ENCODE results near the gene VWA3B.

DNA sequence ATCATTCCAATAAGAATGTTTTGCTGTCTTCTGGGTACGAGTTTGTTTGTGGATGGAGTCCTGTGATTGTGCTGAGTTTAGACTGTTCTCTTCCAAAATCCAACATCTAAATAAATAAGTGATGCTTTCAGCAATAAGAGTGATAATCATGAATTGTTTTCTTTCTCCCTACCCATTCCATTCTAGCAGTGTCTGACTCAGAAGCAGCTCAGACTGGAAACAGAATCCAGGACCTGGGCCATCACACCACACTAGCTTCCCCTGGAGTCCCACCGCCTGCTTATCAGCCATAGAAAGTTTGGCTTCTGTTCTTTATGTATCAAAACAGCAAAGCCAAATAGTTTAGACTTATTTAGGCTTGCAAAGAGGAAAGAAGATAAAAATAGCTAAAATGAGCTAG is 182.9 kb downstream of the VWA3B start:
- TF ChIP-seq, protein P1, sequence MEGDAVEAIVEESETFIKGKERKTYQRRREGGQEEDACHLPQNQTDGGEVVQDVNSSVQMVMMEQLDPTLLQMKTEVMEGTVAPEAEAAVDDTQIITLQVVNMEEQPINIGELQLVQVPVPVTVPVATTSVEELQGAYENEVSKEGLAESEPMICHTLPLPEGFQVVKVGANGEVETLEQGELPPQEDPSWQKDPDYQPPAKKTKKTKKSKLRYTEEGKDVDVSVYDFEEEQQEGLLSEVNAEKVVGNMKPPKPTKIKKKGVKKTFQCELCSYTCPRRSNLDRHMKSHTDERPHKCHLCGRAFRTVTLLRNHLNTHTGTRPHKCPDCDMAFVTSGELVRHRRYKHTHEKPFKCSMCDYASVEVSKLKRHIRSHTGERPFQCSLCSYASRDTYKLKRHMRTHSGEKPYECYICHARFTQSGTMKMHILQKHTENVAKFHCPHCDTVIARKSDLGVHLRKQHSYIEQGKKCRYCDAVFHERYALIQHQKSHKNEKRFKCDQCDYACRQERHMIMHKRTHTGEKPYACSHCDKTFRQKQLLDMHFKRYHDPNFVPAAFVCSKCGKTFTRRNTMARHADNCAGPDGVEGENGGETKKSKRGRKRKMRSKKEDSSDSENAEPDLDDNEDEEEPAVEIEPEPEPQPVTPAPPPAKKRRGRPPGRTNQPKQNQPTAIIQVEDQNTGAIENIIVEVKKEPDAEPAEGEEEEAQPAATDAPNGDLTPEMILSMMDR (IDR thresholded peaks at IDR 0.05): no peak
- TF ChIP-seq POLR2A (IDR thresholded peaks at IDR 0.05) (no peak), POLR2AphosphoS5 (IDR thresholded peaks at IDR 0.05) (no peak)
